Measurements from ENCODE around the gene SDK1. TPM values are rescaled to one million over a fixed set of nuclear protein-coding genes. Genes with fewer than 3 reads are reported as not detected.

The SDK1 gene
- total and polyA plus RNA-seq, 11 donors, result 2.2 to 5.8 (median 3.4) TPM

GRCh38 chr7:4230352-4230751 is 929.3 kb downstream of the SDK1 start:
- H3K4me3 ChIP-seq, result no peak overlapping the region
- no peak for DNase-seq
- H3K27ac ChIP-seq, result no peak overlapping the region
- TF ChIP-seq POLR2A (IDR thresholded peaks at IDR 0.05) (no peak), CTCF (IDR thresholded peaks at IDR 0.05) (no peak)
- no peaks in the 10 kb centered on the region for H3K4me1 ChIP-seq
- intact Hi-C loops (cut with DNase I), result no loop called here
- H3K9me3 ChIP-seq, result no peaks in the 10 kb centered on the region
- no peaks in the 10 kb centered on the region for H3K36me3 ChIP-seq
- no peak for ATAC-seq
- no peaks in the 10 kb centered on the region for H3K27me3 ChIP-seq

GRCh38 chr7:4233146-4233545 is 932.1 kb downstream of the SDK1 start:
- no peaks in the 10 kb centered on the region for H3K4me1 ChIP-seq
- no peak for TF ChIP-seq POLR2A (IDR thresholded peaks at IDR 0.05)
- no peak for TF ChIP-seq CTCF (IDR thresholded peaks at IDR 0.05)
- H3K4me3 ChIP-seq, result no peak overlapping the region
- peak in 1 of 5 donors; percentile 9 for DNase-seq
- H3K27ac ChIP-seq, result no peak overlapping the region
- ATAC-seq, result no peak
- intact Hi-C loops (cut with DNase I), result no loop called here
- no peaks in the 10 kb centered on the region for H3K36me3 ChIP-seq
- H3K27me3 ChIP-seq, result no peaks in the 10 kb centered on the region
- no peaks in the 10 kb centered on the region for H3K9me3 ChIP-seq
- WGBS, 4 donors, result 85 to 92% (median 88%) methylated on average over 15 of the region's 15 CpGs

GRCh38 chr7:4233621-4234497 is 932.8 kb downstream of the SDK1 start:
- Histone ChIP-seq H3K4me1 (no peaks in the 10 kb centered on the region), H3K27ac (no peak overlapping the region), H3K9me3 (no peaks in the 10 kb centered on the region), H3K4me3 (no peak overlapping the region), H3K27me3 (no peaks in the 10 kb centered on the region), H3K36me3 (no peaks in the 10 kb centered on the region)
- intact Hi-C loops (cut with DNase I), result no loop called here
- DNase-seq (peak in 1 of 5 donors; percentile 11), ATAC-seq (no peak)
- WGBS, 4 donors, result 85 to 90% (median 87%) methylated on average over 21 to 26 of the region's 26 CpGs
- no peak for TF ChIP-seq CTCF (IDR thresholded peaks at IDR 0.05)
- no peak for TF ChIP-seq POLR2A (IDR thresholded peaks at IDR 0.05)

- no peaks in the 10 kb centered on the region for H3K9me3 ChIP-seq
- ATAC-seq (no peak), DNase-seq (peak in 1 of 5 donors; percentile 10)
- intact Hi-C loops (cut with DNase I), result no loop called here
- H3K36me3 ChIP-seq, result no peaks in the 10 kb centered on the region
- no peaks in the 10 kb centered on the region for H3K27me3 ChIP-seq
- no peak for TF ChIP-seq CTCF (IDR thresholded peaks at IDR 0.05)
- TF ChIP-seq POLR2A (IDR thresholded peaks at IDR 0.05), result no peak
- 76 to 91% (median 85%) methylated on average over 11 to 12 of the region's 12 CpGs for WGBS, 4 donors
- no peaks in the 10 kb centered on the region for H3K4me1 ChIP-seq
- H3K4me3 ChIP-seq, result no peak overlapping the region
- H3K27ac ChIP-seq, result no peak overlapping the region
Measured at GRCh38 chr7:4234498-4234855, 933.4 kb downstream of the SDK1 start.
